ENCODE results near the gene KRT73. TPM values are rescaled to one million over a fixed set of nuclear protein-coding genes. Genes with fewer than 3 reads are reported as not detected.

The KRT73 gene
- polyA plus RNA-seq (ENCODE audit: insufficient read length in 3 of 3): not detected

GRCh38 chr12:52618216-52618615 is at the start of gene KRT73:
TSS of gene KRT73 (minus strand) at chr12:52618559. CDS start at chr12:52618524, 35 bp downstream.
- DNase-seq (ENCODE audit: low read depth in 3 of 3, low spot score in 2 of 3): no peak

GRCh38 chr12:52667931-52668330 is 49.6 kb upstream of the KRT73 start:
- DNase-seq (ENCODE audit: low read depth in 3 of 3, low spot score in 2 of 3): no peak

GRCh38 chr12:52667509-52667908 is 49.1 kb upstream of the KRT73 start:
- DNase-seq (ENCODE audit: low read depth in 3 of 3, low spot score in 2 of 3): no peak

- DNase-seq (ENCODE audit: low read depth in 3 of 3, low spot score in 2 of 3): no peak
These were observed 48.1 kb upstream of the KRT73 start for GRCh38 chr12:52666471-52666870.

GRCh38 chr12:52663420-52663819 is 45.1 kb upstream of the KRT73 start:
- no peak for DNase-seq (ENCODE audit: low read depth in 3 of 3, low spot score in 2 of 3)

GRCh38 chr12:52662918-52663229 is 44.5 kb upstream of the KRT73 start:
- no peak for DNase-seq (ENCODE audit: low read depth in 3 of 3, low spot score in 2 of 3)

- DNase-seq (ENCODE audit: low read depth in 3 of 3, low spot score in 2 of 3): no peak
These were observed 43.9 kb upstream of the KRT73 start for GRCh38 chr12:52662093-52662917.

- DNase-seq (ENCODE audit: low read depth in 3 of 3, low spot score in 2 of 3): no peak
These were observed 43.3 kb upstream of the KRT73 start for GRCh38 chr12:52661668-52662067.

GRCh38 chr12:52660934-52661499 is 42.7 kb upstream of the KRT73 start:
- DNase-seq (ENCODE audit: low read depth in 3 of 3, low spot score in 2 of 3): no peak

- no peak for DNase-seq (ENCODE audit: low read depth in 3 of 3, low spot score in 2 of 3)
These were observed 41.6 kb upstream of the KRT73 start for GRCh38 chr12:52659951-52660350.

- DNase-seq (ENCODE audit: low read depth in 3 of 3, low spot score in 2 of 3): no peak
These were observed 41.0 kb upstream of the KRT73 start for GRCh38 chr12:52659395-52659794.

- no peak for DNase-seq (ENCODE audit: low read depth in 3 of 3, low spot score in 2 of 3)
These were observed 39.8 kb upstream of the KRT73 start for GRCh38 chr12:52658196-52658595.

GRCh38 chr12:52657250-52657902 is 39.0 kb upstream of the KRT73 start:
- DNase-seq (ENCODE audit: low read depth in 3 of 3, low spot score in 2 of 3): no peak

- no peak for DNase-seq (ENCODE audit: low read depth in 3 of 3, low spot score in 2 of 3)
These were observed 38.3 kb upstream of the KRT73 start for GRCh38 chr12:52656616-52657015.

- no peak for DNase-seq (ENCODE audit: low read depth in 3 of 3, low spot score in 2 of 3)
These were observed 37.4 kb upstream of the KRT73 start for GRCh38 chr12:52655720-52656124.

GRCh38 chr12:52655251-52655650 is 36.9 kb upstream of the KRT73 start:
- no peak for DNase-seq (ENCODE audit: low read depth in 3 of 3, low spot score in 2 of 3)

- no peak for DNase-seq (ENCODE audit: low read depth in 3 of 3, low spot score in 2 of 3)
These were observed 33.4 kb upstream of the KRT73 start, which contains the start of gene KRT2 for GRCh38 chr12:52651726-52652261. TSS of gene KRT2 (minus strand) at chr12:52652211. CDS start at chr12:52652142, 69 bp downstream.

GRCh38 chr12:52650520-52651081 is 32.2 kb upstream of the KRT73 start:
- peak in 2 of 3 donors; percentile 6 to 15 for DNase-seq (ENCODE audit: low read depth in 3 of 3, low spot score in 2 of 3)

GRCh38 chr12:52649066-52649465 is 30.7 kb upstream of the KRT73 start:
- DNase-seq (ENCODE audit: low read depth in 3 of 3, low spot score in 2 of 3): no peak

- DNase-seq (ENCODE audit: low read depth in 3 of 3, low spot score in 2 of 3): no peak
These were observed 29.7 kb upstream of the KRT73 start for GRCh38 chr12:52648012-52648550.

- DNase-seq (ENCODE audit: low read depth in 3 of 3, low spot score in 2 of 3): no peak
These were observed 29.2 kb upstream of the KRT73 start for GRCh38 chr12:52647601-52648000.

All from right renal cortex interstitium (tissue), 3 donors.